IMR-90 (cell line): ENCODE results near the gene RIPK4. TPM values are rescaled to one million over a fixed set of nuclear protein-coding genes. Genes with fewer than 3 reads are reported as not detected.

Experiments
- ATAC-seq: fragments of 200-7000 bp; cut with Tn5 transposase; 2 replicates; pipeline ENCODE4 v1.9.1; 2020; ENCODE audit warnings: low read depth, mild to moderate bottlenecking, moderate library complexity
- BruUV-seq: library from RNA; stranded (reverse); fragments of 400-500 nt; replicated peaks from 2 replicates; lab custom pipeline; 2021; lab: Mats Ljungman, UMichigan
- CTCF ChIA-PET: fragments of 300-600 bp; formaldehyde crosslinking; extraction: SDS; loops from one replicate; lab custom pipeline; 2021; ENCODE audit warnings: antibody characterized with exemption; lab: Yijun Ruan, JAX
- POLR2A ChIA-PET: fragments of 300-600 bp; sonication (Branson Sonifier 250); formaldehyde crosslinking; loops from one replicate; lab custom pipeline; 2022; ENCODE audit warnings: antibody characterized with exemption; ENCODE audit not compliant: unreplicated experiment; lab: Charles Lee
- DNase-seq: peaks from one replicate; pipeline ENCODE4 v3.0.0; 2013
- H2AFZ ChIP-seq: replicated peaks from 2 replicates; pipeline ENCODE3; 2013; ENCODE audit warnings: low read length, mild to moderate bottlenecking; ENCODE audit not compliant: poor library complexity
- H2AK5ac ChIP-seq: 2 replicates; pipeline ENCODE4 v1.6.1; 2013; ENCODE audit warnings: low read depth, low read length, inconsistent platforms
- H2AK9ac ChIP-seq: replicated peaks from 2 replicates; pipeline ENCODE3; 2013; ENCODE audit warnings: mild to moderate bottlenecking, low read depth, low read length, moderate library complexity; ENCODE audit not compliant: poor library complexity
- H2BK120ac ChIP-seq: 2 replicates; pipeline ENCODE4 v1.6.1; 2013; ENCODE audit warnings: low read depth, low read length, inconsistent platforms
- H2BK15ac ChIP-seq: 3 replicates; pipeline ENCODE4 v1.6.1; 2013; ENCODE audit warnings: low read depth, low read length, inconsistent platforms
- H2BK20ac ChIP-seq: 2 replicates; pipeline ENCODE4 v1.6.1; 2013; ENCODE audit warnings: low read depth, mild to moderate bottlenecking, inconsistent platforms, low read length, moderate library complexity
- H2BK5ac ChIP-seq: 2 replicates; pipeline ENCODE4 v1.6.1; 2013; ENCODE audit warnings: mild to moderate bottlenecking, low read depth, low read length, inconsistent platforms; ENCODE audit not compliant: poor library complexity, severe bottlenecking
- H3K14ac ChIP-seq: replicated peaks from 2 replicates; pipeline ENCODE4 v1.6.1; 2013; ENCODE audit warnings: low read depth, low read length, inconsistent platforms
- H3K18ac ChIP-seq: 2 replicates; pipeline ENCODE4 v1.6.1; 2013; ENCODE audit warnings: low read depth, low read length, control low read depth
- H3K23ac ChIP-seq: 2 replicates; pipeline ENCODE4 v1.6.1; 2013; ENCODE audit warnings: low read depth, low read length, inconsistent platforms
- H3K27ac ChIP-seq: 2 replicates; pipeline ENCODE4 v1.5.1; 2013; ENCODE audit warnings: mild to moderate bottlenecking, control low read depth, low read length; ENCODE audit not compliant: insufficient read depth
- H3K27me3 ChIP-seq: 2 replicates; pipeline ENCODE4 v1.6.1; 2013; ENCODE audit warnings: low read length; ENCODE audit not compliant: control insufficient read depth, insufficient read depth
- H3K36me3 ChIP-seq: 2 replicates; pipeline ENCODE4 v1.6.1; 2013; ENCODE audit warnings: low read length, mixed read lengths; ENCODE audit not compliant: control insufficient read depth, insufficient read depth
- H3K4ac ChIP-seq: 2 replicates; pipeline ENCODE4 v1.6.1; 2013; ENCODE audit warnings: low read depth, low read length, inconsistent platforms
- H3K4me1 ChIP-seq: 2 replicates; pipeline ENCODE4 v1.6.1; 2013; ENCODE audit warnings: low read length, mixed read lengths; ENCODE audit not compliant: control insufficient read depth, insufficient read depth
- H3K4me2 ChIP-seq: 2 replicates; pipeline ENCODE4 v1.6.1; 2013; ENCODE audit warnings: low read depth, mild to moderate bottlenecking, control low read depth, low read length, moderate library complexity
- H3K4me3 ChIP-seq: 2 replicates; pipeline ENCODE4 v1.5.1; 2013; ENCODE audit warnings: low read depth, mild to moderate bottlenecking, control low read depth, low read length, moderate library complexity; ENCODE audit not compliant: insufficient read depth
- H3K56ac ChIP-seq: 2 replicates; pipeline ENCODE4 v1.6.1; 2013; ENCODE audit warnings: low read length, inconsistent platforms; ENCODE audit not compliant: insufficient read depth; ENCODE audit errors: extremely low read depth
- H3K79me1 ChIP-seq, 2 experiments: 2 replicates each; pipeline ENCODE4 v1.6.1; 2013; ENCODE audit warnings: low read length in 2 of 2, inconsistent platforms in 1 of 2, low read depth in 1 of 2
- H3K9ac ChIP-seq: 2 replicates; pipeline ENCODE4 v1.6.1; 2013; ENCODE audit warnings: low read depth, low read length, control low read depth
- H3K9me1 ChIP-seq: 2 replicates; pipeline ENCODE4 v1.6.1; 2013; ENCODE audit warnings: low read length, inconsistent platforms; ENCODE audit not compliant: insufficient read depth
- H3K9me3 ChIP-seq: 2 replicates; pipeline ENCODE4 v1.6.1; 2013; ENCODE audit warnings: low read length; ENCODE audit not compliant: control insufficient read depth, insufficient read depth
- H4K20me1 ChIP-seq: 2 replicates; pipeline ENCODE4 v1.6.1; 2013; ENCODE audit warnings: low read length, inconsistent platforms; ENCODE audit not compliant: insufficient read depth
- H4K5ac ChIP-seq: 2 replicates; pipeline ENCODE4 v1.6.1; 2013; ENCODE audit warnings: mild to moderate bottlenecking, low read depth, low read length, control low read depth
- H4K8ac ChIP-seq, 2 experiments: 2 replicates each; pipeline ENCODE4 v1.6.1; 2013; ENCODE audit warnings: low read depth in 2 of 2, low read length in 2 of 2, control low read depth in 1 of 2, inconsistent platforms in 1 of 2
- H4K91ac ChIP-seq: 2 replicates; pipeline ENCODE4 v1.6.1; 2013; ENCODE audit warnings: low read depth, low read length, inconsistent platforms; ENCODE audit not compliant: insufficient read depth
- CEBPB ChIP-seq: IDR thresholded peaks from 2 replicates; pipeline ENCODE4 v1.6.1; 2012; ENCODE audit warnings: low read depth, low read length, improper control_type of control experiment
- ELK1 ChIP-seq: fragments of 150-350 bp; IDR thresholded peaks from 2 replicates; pipeline ENCODE4 v1.6.1; 2016; ENCODE audit warnings: low read depth, mild to moderate bottlenecking, low read length, moderate library complexity, borderline replicate concordance
- MAFK ChIP-seq: IDR thresholded peaks from 2 replicates; pipeline ENCODE4 v1.6.1; 2012; ENCODE audit warnings: low read depth, low read length, improper control_type of control experiment
- POLR2A ChIP-seq: IDR thresholded peaks from 2 replicates; pipeline ENCODE4 v1.6.1; 2012; ENCODE audit warnings: mild to moderate bottlenecking, low read depth, low read length
- RAD21 ChIP-seq: IDR thresholded peaks from 2 replicates; pipeline ENCODE4 v1.6.1; 2012; ENCODE audit warnings: low read length, improper control_type of control experiment
- RFX5 ChIP-seq: IDR thresholded peaks from 2 replicates; pipeline ENCODE4 v1.8.0; 2012; ENCODE audit warnings: low read depth, mild to moderate bottlenecking, low read length, moderate library complexity
- WGBS, 2 experiments: methylation state at CpG; one replicate each; pipeline versions ENCODE4 v1.1.5 to v1.1.7; 2013; ENCODE audit warnings: missing lambda C conversion rate in 2 of 2; ENCODE audit not compliant: insufficient read length in 1 of 2; ENCODE audit errors: extremely low coverage in 2 of 2; 5-methylcytosine and 5-hydroxymethylcytosine counted together
- dilution Hi-C: fragments of 300-500 bp; cut with HindIII; formaldehyde crosslinking; loops from one replicate; pipeline ENCODE4 v1.14.3; 2018; ENCODE audit warnings: low sequenced_read_pairs; ENCODE audit not compliant: unreplicated experiment
- in situ Hi-C: fragments of 300-500 bp; cut with MboI; formaldehyde crosslinking; loops from 3 replicates; pipeline ENCODE4 v1.14.3; 2019; ENCODE audit warnings: low sequenced_read_pairs, inconsistent platforms, mixed read lengths
- intact Hi-C: fragments of 100-400 bp; cut with micrococcal nuclease; formaldehyde crosslinking; loops from 2 replicates; pipeline ENCODE4 v1.10.0; 2022
- polyA plus RNA-seq, 3 experiments: library from polyadenylated mRNA; depleted of rRNA; stranded (reverse); fragments of >200 nt; gene quantifications; 2 replicates each; pipeline ENCODE4 v1.2.3, GENCODE V29; 2012; ENCODE audit warnings: low replicate concordance in 1 of 3
- total RNA-seq: library from RNA; depleted of rRNA; stranded (reverse); fragments of >200 nt; gene quantifications from 2 replicates; pipeline ENCODE4 v1.2.3, GENCODE V29; 2012

RIPK4 gene
- total and polyA plus RNA-seq, 2 of the 4 experiments (the other 2 are of a cell fraction): under 0.01 to 0.03 TPM

DNA sequence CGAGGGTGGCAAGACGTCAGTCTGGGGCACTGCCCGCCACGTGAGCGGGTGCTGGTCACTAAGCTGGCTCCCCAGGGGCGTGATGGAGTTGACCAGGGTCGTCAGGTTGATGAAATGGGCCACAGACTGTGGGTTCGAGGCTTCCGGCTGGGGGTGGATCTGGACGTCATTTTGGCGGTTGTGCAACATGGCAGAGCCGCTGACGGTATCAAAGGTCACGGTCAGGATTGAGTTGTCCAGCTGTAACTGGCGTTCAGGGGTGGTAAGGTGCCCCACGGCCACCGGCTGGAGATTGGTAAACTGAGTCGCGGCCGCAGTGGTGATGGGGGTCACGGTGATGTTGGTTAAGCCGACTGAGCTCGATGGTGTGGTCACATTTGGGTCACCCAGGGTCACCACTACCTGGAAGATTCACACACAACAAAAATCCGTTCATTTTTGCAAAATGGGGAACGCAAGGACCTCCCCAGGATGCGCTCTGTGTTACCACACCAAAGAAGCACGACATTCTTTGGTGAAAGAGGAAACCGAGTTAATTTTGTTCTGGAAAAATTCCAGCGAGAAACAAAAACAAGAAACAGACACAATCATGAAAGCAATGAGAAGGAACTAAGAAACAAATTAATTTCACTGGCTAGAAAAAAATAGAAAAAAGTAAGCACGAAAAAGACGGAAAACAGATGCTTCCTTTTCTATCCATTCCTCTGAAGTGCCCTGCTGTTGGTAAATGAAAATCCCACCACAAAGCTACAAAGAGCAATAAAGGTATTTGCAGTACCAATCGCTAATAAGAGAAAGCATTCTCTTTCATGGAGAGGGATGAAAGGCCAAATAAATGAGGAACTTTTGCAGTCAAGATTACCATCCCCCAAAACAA, 34.7 kb upstream of the RIPK4 start:
- DNase-seq (no peak), ATAC-seq (no peak)
- Histone ChIP-seq H2AK9ac (no peak overlapping the region), H4K20me1 (no peaks in the 10 kb centered on the region), H2BK5ac (no peak overlapping the region), H2AFZ (no peak overlapping the region), H3K4ac (no peak overlapping the region), H3K4me3 (no peak overlapping the region), H2BK20ac (no peak overlapping the region), H3K27ac (no peak overlapping the region), H3K4me2 (no peak overlapping the region), H3K9me3 (no peaks in the 10 kb centered on the region), H4K5ac (no peak overlapping the region), H3K14ac (no peak overlapping the region), H3K18ac (no peak overlapping the region), H4K91ac (no peak overlapping the region), H2AK5ac (no peak overlapping the region), H3K27me3 (no peaks in the 10 kb centered on the region), H3K56ac (no peak overlapping the region), H3K4me1 (no peaks in the 10 kb centered on the region), H2BK15ac (no peak overlapping the region), H3K79me1 (peaks cover 0 to 4% of the 10 kb centered on the region in 2 experiments; a peak in 1 of 4 replicates), H4K8ac (no peak overlapping the region), H3K36me3 (peaks cover 25% of the 10 kb centered on the region), H3K23ac (no peak overlapping the region), H3K9me1 (no peaks in the 10 kb centered on the region; the same call in 1 of the 2 replicates), H3K9ac (no peak overlapping the region), H2BK120ac (no peak overlapping the region)
- BruUV-seq: no TSS peak
- TF ChIP-seq RAD21: no peak
- TF ChIP-seq POLR2A: no peak
- TF ChIP-seq CEBPB: no peak
- TF ChIP-seq MAFK: no peak
- no peak for TF ChIP-seq RFX5
- no peak for TF ChIP-seq ELK1
- WGBS, 2 experiments: 94% methylated on average over 13 of the region's 32 CpGs; no CpG with 5 or more reads in 1 of the 2 experiments
- ChIA-PET POLR2A (no interaction called here), CTCF (interaction anchor here (0.5 to 0.6 kb wide), 2 partner anchors 8 to 12 kb away, joined by 4 read pairs; no protein-coding TSS in a partner anchor)
- dilution Hi-C loops: no loop called here
- in situ Hi-C loops: no loop called here
- intact Hi-C loops: no loop called here
